Uterus (tissue), 2 donors: ENCODE results near the gene CCDC78.

Source experiments
- CTCF ChIP-seq, 4 experiments: fragments of 200-600 bp in 2 of 4; fragments of 450-650 bp in 2 of 4; sonication (generic) in 2 of 4; IDR thresholded peaks; one replicate each; pipeline ENCODE4 v1.5.1; 2016 to 2019; ENCODE audit warnings: antibody characterized with exemption in 4 of 4, mild to moderate bottlenecking in 2 of 4, moderate library complexity in 1 of 4
- POLR2A ChIP-seq, 2 donors: fragments of 450-650 bp; IDR thresholded peaks; one replicate each; pipeline ENCODE4 v1.6.1; 2016; ENCODE audit warnings: antibody characterized with exemption in 2 of 2, mild to moderate bottlenecking in 1 of 2, moderate library complexity in 1 of 2

DNA sequence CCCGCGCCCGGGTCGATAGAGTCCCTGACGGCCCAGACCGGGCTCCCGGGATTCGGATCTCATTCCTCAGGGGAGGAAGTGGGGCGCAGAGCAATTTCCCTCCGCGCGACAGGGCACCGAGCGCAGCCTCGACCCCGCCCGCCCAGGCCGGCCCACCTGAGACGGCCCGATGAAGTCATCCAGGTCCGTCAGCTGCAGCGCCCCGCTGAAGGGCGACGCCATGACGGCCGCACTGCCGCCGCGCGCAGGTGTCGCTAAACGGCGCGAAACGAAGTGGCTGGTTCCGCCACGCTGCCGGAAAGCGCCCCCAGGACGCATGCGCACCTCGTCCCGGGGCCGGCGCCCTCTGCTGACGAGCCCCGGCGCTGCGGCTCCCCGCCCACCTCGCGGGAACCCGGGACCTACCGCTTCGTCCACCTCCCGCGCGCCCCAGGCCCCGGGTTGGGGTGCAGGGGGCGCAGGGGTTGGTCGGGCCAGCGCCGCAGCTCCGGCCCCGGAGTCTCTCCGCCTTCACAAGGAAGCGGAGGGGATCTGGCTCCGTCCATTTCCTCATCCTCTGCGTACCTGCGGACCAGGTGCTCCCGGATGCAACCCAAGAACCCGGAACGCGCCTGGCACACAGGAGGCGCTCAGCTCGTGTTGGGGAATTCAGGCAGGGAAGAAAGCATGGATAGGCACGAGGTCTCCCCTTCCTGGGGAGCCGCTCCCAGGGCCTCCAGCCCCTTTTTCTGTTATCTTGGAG lies 14.7 kb upstream of the CCDC78 start, which contains the start of gene CIAO3:
- peak; percentile 94 to 100 (median 98) for TF ChIP-seq CTCF (IDR thresholded peaks at IDR 0.05)
- peak in 1 of 2 donors; percentile 79 for TF ChIP-seq POLR2A (IDR thresholded peaks at IDR 0.05)
